Activated T-cell treated with anti-CD3 and anti-CD28 coated beads for 48 hours (primary cell): ENCODE results near the gene ANKRD44.
"Not testable (repeated sequence)": the region's sequence is repeated elsewhere in the genome, so short reads cannot be mapped to it uniquely, and the experiment has no call there.

Source experiments
- DNase-seq: peaks from one replicate; pipeline ENCODE4 v3.0.0-alpha.2; 2020; ENCODE audit warnings: low read depth

ANKRD44 gene

DNA sequence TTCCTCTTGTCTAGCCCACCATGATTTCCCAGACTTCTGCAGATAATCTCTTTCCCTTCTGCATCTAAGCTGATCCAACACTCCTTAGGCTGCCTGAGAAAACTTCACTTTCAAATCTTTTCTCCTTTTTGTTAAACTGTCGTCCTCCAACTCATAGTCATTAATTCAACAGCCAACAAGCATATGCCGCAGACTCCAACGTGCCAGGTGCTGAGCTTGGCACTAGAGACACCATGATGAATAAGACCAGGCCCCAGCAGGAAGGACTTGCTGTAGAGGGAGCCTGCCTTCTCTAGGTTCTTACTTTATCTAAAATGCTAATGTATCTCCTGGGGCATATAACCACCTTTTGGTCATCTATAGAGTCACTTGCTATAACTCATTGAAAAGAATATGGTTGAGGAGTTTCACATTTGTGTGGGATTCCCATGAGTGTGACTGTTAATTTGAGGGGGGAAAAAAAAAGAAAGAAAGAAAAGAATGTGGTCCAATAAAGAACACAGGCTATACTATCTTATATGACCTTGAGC, 51.0 kb downstream of the ANKRD44 start:
- DNase-seq, result no peak

DNA sequence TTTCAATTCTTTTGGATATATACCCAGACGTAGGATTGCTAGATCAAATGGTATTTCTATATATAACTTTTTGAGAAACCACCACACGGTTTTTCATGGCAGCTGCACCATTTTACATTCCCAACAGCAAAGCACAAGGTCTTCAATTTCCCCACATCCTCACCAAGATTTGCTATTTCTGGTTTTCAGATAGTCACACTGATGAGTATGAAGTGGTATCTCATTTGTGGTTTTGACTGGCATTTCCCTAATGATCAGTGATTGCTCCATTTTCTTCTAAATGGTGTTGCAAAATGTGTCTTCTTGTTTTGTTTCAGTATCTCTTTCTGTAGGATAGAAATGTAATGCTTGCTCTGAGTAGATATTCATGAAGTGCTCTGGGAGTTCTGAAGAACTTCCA, 52.0 kb downstream of the ANKRD44 start:
- no peak for DNase-seq

DNA sequence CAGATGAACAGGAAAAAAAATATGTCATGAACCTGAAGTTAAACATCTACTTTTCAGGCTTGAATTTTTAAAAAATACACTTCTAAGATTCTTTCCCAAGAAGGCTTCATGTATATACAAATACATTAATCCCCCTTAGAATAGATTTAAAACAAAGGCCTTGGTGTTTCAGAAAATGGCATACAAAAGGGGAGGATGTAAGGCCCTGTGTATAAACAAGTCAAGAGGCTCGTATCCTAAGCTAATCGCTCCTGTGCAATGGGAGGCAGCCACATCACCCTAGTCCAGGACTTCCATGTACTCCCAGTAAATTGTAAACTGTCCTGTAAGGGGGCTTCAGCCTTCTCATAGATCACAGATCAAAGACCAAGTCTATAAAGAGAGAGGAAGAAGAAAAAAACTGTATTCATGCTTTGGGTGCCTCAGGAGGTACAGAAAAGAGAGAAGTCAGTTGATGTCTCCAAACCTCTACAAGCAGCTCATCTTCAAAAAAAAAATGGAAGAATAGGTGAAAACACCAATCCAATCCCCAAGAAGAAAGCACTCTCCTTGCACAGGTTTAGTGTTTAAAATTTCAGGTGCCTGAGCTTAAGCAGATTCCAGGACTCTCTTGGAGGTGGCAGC, 53.9 kb downstream of the ANKRD44 start:
- no peak for DNase-seq

DNA sequence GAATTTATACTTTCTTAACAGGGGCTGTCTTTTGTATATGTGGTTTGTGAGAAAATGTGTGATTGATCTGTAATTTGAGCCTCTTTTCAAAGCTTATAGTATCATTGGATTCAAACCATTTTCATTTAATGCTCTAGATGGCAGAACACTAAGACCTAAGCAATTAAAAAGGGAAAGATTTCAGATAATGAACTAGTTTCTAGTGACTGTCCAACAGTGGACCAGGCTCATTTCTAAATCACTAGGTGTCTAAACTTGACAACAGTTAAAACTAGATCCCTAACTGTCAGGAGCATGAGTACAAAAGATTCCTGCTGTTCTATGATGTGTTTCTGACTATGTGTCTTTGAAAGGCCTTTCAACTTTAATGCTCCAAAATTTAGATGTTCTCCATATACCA, 54.6 kb downstream of the ANKRD44 start:
- no peak for DNase-seq

GRCh38 chr2:197255543-197255942, 55.0 kb downstream of the ANKRD44 start:
- peak; percentile 71 for DNase-seq

DNA sequence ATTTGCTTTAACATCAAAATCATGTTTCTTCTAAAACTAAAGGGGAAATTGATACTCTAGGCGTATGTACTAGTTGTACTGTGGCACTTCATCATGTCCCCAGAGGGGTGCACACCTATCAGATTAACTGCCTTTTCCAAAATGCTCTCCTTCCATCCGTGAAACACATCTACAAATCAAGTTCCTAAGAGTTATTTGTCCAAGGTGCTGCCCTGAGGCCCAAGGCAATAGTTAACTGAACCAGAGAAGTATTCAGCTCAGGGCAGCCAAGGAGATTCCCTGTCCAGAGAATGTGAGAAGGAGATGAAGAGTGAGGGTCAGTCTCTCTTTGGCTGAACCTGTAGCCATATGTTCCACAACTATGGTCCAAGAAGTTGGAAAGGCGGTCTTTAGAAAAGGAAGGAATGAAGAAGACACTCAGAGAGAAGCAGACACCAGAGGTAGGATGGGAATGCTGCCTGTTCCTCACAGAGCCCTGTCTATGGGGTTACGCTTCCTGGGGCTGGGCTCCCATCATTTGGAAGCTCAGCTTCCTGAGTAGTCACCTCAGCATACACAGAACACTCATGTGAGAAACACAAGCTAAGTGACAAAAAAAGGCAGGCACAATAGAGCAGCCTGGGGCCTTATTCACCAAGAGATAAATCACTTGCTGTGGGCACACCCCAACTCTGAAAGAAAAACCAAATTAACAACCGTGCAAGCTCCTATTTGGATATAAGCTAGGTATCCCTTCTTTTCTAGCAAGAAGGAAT, 55.6 kb downstream of the ANKRD44 start:
- no peak for DNase-seq

- no peak for DNase-seq
These were observed 59.0 kb downstream of the ANKRD44 start for GRCh38 chr2:197251576-197251975.

- no peak for DNase-seq
These were observed 59.4 kb downstream of the ANKRD44 start for GRCh38 chr2:197251163-197251562.

GRCh38 chr2:197250084-197250397, 60.5 kb downstream of the ANKRD44 start:
- DNase-seq, result no peak

- DNase-seq, result no peak
These were observed 61.0 kb downstream of the ANKRD44 start for GRCh38 chr2:197249381-197250083.

- DNase-seq, result no peak
These were observed 62.0 kb downstream of the ANKRD44 start for GRCh38 chr2:197248623-197249022.

DNA sequence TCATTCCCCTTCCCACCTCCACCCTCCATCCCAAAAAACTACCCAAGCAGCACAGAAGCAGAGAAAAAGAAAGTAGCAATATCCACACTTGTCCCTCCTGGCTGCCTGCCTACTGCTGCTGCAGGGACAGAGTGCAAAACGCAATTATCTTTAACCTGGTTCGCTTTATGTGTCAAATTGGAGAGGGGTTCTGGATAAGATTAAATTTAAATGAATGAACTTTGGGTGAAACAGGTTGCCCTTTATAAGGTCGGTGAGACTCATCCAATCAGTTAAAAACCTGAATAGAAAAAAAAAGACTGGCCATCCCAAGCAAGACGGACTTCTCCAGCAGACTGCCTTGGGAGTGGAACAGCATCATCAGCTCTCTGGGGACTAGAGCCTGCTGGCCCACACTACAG, 62.6 kb downstream of the ANKRD44 start:
- DNase-seq, result no peak

DNA sequence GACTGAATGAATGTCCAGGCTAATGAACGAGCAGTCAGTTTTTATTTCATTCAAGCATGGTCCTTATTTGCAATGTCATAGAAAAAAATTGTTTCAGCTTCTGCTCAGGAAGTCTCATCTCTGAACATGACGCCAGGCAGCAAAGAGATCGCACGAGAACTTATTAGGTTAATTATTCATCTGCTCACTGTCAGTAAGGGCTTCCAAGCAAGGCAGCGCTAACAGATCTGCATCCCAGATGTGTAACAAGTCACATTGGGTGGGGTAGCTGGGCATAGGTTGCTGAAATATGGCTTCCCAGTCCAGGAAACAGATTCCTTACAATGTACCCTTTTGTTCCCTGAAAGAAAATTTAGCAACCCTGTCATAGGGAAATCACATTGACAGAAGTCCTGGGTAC, 63.5 kb downstream of the ANKRD44 start:
- DNase-seq, result no peak

- no peak for DNase-seq
These were observed 64.5 kb downstream of the ANKRD44 start for GRCh38 chr2:197245829-197246804.

- no peak for DNase-seq
These were observed 66.2 kb downstream of the ANKRD44 start for GRCh38 chr2:197244349-197244748.

GRCh38 chr2:197242719-197243118, 67.9 kb downstream of the ANKRD44 start:
- no peak for DNase-seq

- no peak for DNase-seq
These were observed 69.0 kb downstream of the ANKRD44 start for GRCh38 chr2:197241596-197241995.

GRCh38 chr2:197241153-197241552, 69.4 kb downstream of the ANKRD44 start:
- no peak for DNase-seq

DNA sequence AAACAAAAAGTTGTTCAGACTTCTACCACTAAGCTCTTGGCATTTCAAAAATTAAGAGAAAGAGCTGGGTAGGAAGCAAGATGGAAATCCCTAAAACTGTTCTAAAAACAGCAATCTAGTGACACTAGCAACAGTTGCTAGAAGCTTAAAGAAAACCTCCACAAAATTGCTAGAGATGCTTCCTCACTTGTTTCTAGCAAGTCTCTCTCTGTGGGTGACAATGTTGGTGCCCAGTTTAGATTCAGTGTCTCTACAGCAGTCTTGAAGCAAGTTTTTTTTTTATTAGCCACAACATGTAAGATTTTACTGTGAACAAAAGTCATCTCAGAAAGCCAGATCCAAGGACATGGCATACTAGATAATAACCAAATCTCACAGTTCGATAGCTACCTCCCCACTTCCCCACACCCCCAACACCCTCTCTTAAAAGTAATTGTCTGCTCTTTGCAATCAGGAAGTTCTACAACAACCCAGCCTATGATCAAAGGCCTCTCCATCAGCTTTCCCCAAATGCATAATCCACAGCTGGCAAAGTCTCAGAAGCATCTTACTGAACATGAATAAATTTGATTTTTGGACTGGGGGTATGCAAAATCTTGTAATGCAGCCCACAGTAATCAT, 70.0 kb downstream of the ANKRD44 start:
- DNase-seq, result no peak

DNA sequence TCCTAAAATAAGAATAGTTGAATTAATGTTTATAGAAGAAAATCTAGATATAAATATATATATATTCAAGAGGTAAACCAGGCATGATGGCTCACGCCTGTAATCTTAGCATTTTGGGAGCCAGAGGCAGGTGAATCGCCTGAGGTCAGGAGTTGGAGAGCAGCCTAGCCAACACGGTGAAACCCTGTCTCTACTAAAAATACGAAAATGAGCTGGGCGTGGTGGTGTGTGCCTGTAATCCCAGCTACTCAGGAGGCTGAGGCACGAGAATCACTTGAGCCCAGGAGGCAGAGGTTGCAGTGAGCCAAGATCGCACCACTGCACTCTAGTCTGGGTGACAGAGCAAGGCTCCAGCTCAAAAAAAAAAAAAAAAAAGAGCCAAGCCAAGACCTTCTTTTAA, 70.6 kb downstream of the ANKRD44 start:
- not testable (repeated sequence) for DNase-seq

GRCh38 chr2:197239434-197239833, 71.1 kb downstream of the ANKRD44 start:
- DNase-seq, result no peak

GRCh38 chr2:197238043-197238365, 72.6 kb downstream of the ANKRD44 start:
- DNase-seq, result no peak
